NCI-H1417 treated with DMSO at 0.1 percent for 48 hours (cell line): ENCODE data around the gene EHBP1.
A peak's percentile ranks its signal among the peaks of the same experiment; 100 is the strongest.
"Not testable (repeated sequence)": the region's sequence is repeated elsewhere in the genome, so short reads cannot be mapped to it uniquely, and the experiment has no call there.

Experiments used
- DNase-seq: peaks from one replicate; lab custom pipeline; 2025; lab: John Stamatoyannopoulos, UW

The EHBP1 gene

GRCh38 chr2:62705859-62706720 is 577 bp downstream of the EHBP1 start:
- DNase-seq: peak; percentile 26

GRCh38 chr2:62706721-62707521 is 1.4 kb downstream of the EHBP1 start:
- no peak for DNase-seq

- no peak for DNase-seq
Observed at GRCh38 chr2:62708751-62709150, 3.2 kb downstream of the EHBP1 start.

- no peak for DNase-seq
Observed at GRCh38 chr2:62711832-62712494, 6.5 kb downstream of the EHBP1 start.

GRCh38 chr2:62713196-62713595 is 7.7 kb downstream of the EHBP1 start:
- not testable (repeated sequence) for DNase-seq

GRCh38 chr2:62713837-62714236 is 8.3 kb downstream of the EHBP1 start:
- DNase-seq: no peak

GRCh38 chr2:62716768-62717167 is 11.3 kb downstream of the EHBP1 start:
- no peak for DNase-seq

GRCh38 chr2:62717503-62718081 is 12.1 kb downstream of the EHBP1 start:
- no peak for DNase-seq

GRCh38 chr2:62718225-62718822 is 12.8 kb downstream of the EHBP1 start:
- DNase-seq: no peak

- no peak for DNase-seq
Observed at GRCh38 chr2:62719757-62720156, 14.2 kb downstream of the EHBP1 start.

- no peak for DNase-seq
Observed at GRCh38 chr2:62722679-62723078, 17.2 kb downstream of the EHBP1 start.

- DNase-seq: no peak
Observed at GRCh38 chr2:62723253-62723652, 17.7 kb downstream of the EHBP1 start.

- no peak for DNase-seq
Observed at GRCh38 chr2:62724106-62724505, 18.6 kb downstream of the EHBP1 start.

- DNase-seq: no peak
Observed at GRCh38 chr2:62724886-62725711, 19.6 kb downstream of the EHBP1 start.

- no peak for DNase-seq
Observed at GRCh38 chr2:62725712-62726055, 20.2 kb downstream of the EHBP1 start.

GRCh38 chr2:62727259-62727867 is 21.9 kb downstream of the EHBP1 start:
- no peak for DNase-seq

GRCh38 chr2:62727876-62728566 is 22.5 kb downstream of the EHBP1 start:
- DNase-seq: no peak

- no peak for DNase-seq
Observed at GRCh38 chr2:62731275-62731674, 25.8 kb downstream of the EHBP1 start.

GRCh38 chr2:62732262-62732777 is 26.8 kb downstream of the EHBP1 start:
- no peak for DNase-seq

GRCh38 chr2:62733546-62733945 is 28.0 kb downstream of the EHBP1 start:
- no peak for DNase-seq
